Measurements from ENCODE around the gene KCNF1. TPM values are rescaled to one million over a fixed set of nuclear protein-coding genes. Genes with fewer than 3 reads are reported as not detected.

KCNF1 gene
- total and polyA plus RNA-seq, 9 donors = 2.0 to 6.6 (median 5.5) TPM

GRCh38 chr2:10879624-10880585 is 31.8 kb upstream of the KCNF1 start:
- Histone ChIP-seq H3K27me3 (ENCODE audit: control insufficient read depth, insufficient read depth, low read length) (no peaks in the 10 kb centered on the region), H3K4me1 (ENCODE audit: control insufficient read depth, insufficient read depth, low read length) (peaks cover 9% of the 10 kb centered on the region), H3K9me3 (replicated peaks; ENCODE audit: control insufficient read depth, low read depth, low read length) (no peaks in the 10 kb centered on the region), H3K36me3 (ENCODE audit: control insufficient read depth, insufficient read depth, low read length) (no peaks in the 10 kb centered on the region), H3K4me3 (ENCODE audit: low read length) (no peak overlapping the region), H3K27ac (ENCODE audit: low read length) (no peak overlapping the region)
- no peak for DNase-seq
- 73% methylated on average over 13 of the region's 22 CpGs for WGBS (ENCODE audit: insufficient coverage)

- no peak overlapping the region for H3K27ac ChIP-seq (ENCODE audit: low read length)
- peaks cover 5% of the 10 kb centered on the region for H3K4me1 ChIP-seq (ENCODE audit: control insufficient read depth, insufficient read depth, low read length)
- H3K4me3 ChIP-seq (ENCODE audit: low read length) = no peak overlapping the region
- no peaks in the 10 kb centered on the region for H3K27me3 ChIP-seq (ENCODE audit: control insufficient read depth, insufficient read depth, low read length)
- peak; percentile 27 for DNase-seq
- WGBS (ENCODE audit: insufficient coverage) = 77% methylated on average over 12 of the region's 20 CpGs
- no peaks in the 10 kb centered on the region for H3K36me3 ChIP-seq (ENCODE audit: control insufficient read depth, insufficient read depth, low read length)
- no peaks in the 10 kb centered on the region for H3K9me3 ChIP-seq (replicated peaks; ENCODE audit: control insufficient read depth, low read depth, low read length)
Measured at GRCh38 chr2:10880586-10881321, 31.0 kb upstream of the KCNF1 start.

GRCh38 chr2:10882568-10882967 is 29.2 kb upstream of the KCNF1 start:
- no CpG with 5 or more reads among the region's 3 CpGs for WGBS (ENCODE audit: insufficient coverage)
- no peak overlapping the region for H3K27ac ChIP-seq (ENCODE audit: low read length)
- peaks cover 5% of the 10 kb centered on the region for H3K4me1 ChIP-seq (ENCODE audit: control insufficient read depth, insufficient read depth, low read length)
- no peaks in the 10 kb centered on the region for H3K9me3 ChIP-seq (replicated peaks; ENCODE audit: control insufficient read depth, low read depth, low read length)
- H3K36me3 ChIP-seq (ENCODE audit: control insufficient read depth, insufficient read depth, low read length) = no peaks in the 10 kb centered on the region
- no peak for DNase-seq
- H3K4me3 ChIP-seq (ENCODE audit: low read length) = no peak overlapping the region
- H3K27me3 ChIP-seq (ENCODE audit: control insufficient read depth, insufficient read depth, low read length) = no peaks in the 10 kb centered on the region

GRCh38 chr2:10883066-10883465 is 28.7 kb upstream of the KCNF1 start:
- peaks cover 5% of the 10 kb centered on the region for H3K4me1 ChIP-seq (ENCODE audit: control insufficient read depth, insufficient read depth, low read length)
- WGBS (ENCODE audit: insufficient coverage) = no CpG with 5 or more reads among the region's 6 CpGs
- no peak for DNase-seq
- no peak overlapping the region for H3K4me3 ChIP-seq (ENCODE audit: low read length)
- H3K36me3 ChIP-seq (ENCODE audit: control insufficient read depth, insufficient read depth, low read length) = no peaks in the 10 kb centered on the region
- no peak overlapping the region for H3K27ac ChIP-seq (ENCODE audit: low read length)
- H3K27me3 ChIP-seq (ENCODE audit: control insufficient read depth, insufficient read depth, low read length) = no peaks in the 10 kb centered on the region
- no peaks in the 10 kb centered on the region for H3K9me3 ChIP-seq (replicated peaks; ENCODE audit: control insufficient read depth, low read depth, low read length)

- Histone ChIP-seq H3K27me3 (ENCODE audit: control insufficient read depth, insufficient read depth, low read length) (no peaks in the 10 kb centered on the region), H3K27ac (ENCODE audit: low read length) (no peak overlapping the region), H3K4me3 (ENCODE audit: low read length) (no peak overlapping the region), H3K4me1 (ENCODE audit: control insufficient read depth, insufficient read depth, low read length) (peaks cover 5% of the 10 kb centered on the region), H3K9me3 (replicated peaks; ENCODE audit: control insufficient read depth, low read depth, low read length) (no peaks in the 10 kb centered on the region), H3K36me3 (ENCODE audit: control insufficient read depth, insufficient read depth, low read length) (no peaks in the 10 kb centered on the region)
- DNase-seq = peak; percentile 20
- WGBS (ENCODE audit: insufficient coverage) = no CpG with 5 or more reads among the region's 10 CpGs
Measured at GRCh38 chr2:10883801-10884478, 27.8 kb upstream of the KCNF1 start.

GRCh38 chr2:10884574-10884975 is 27.2 kb upstream of the KCNF1 start:
- 20% methylated on average over 2 of the region's 5 CpGs for WGBS (ENCODE audit: insufficient coverage)
- DNase-seq = peak; percentile 33
- peaks cover 11% of the 10 kb centered on the region for H3K4me1 ChIP-seq (ENCODE audit: control insufficient read depth, insufficient read depth, low read length)
- no peak overlapping the region for H3K27ac ChIP-seq (ENCODE audit: low read length)
- no peaks in the 10 kb centered on the region for H3K9me3 ChIP-seq (replicated peaks; ENCODE audit: control insufficient read depth, low read depth, low read length)
- no peak overlapping the region for H3K4me3 ChIP-seq (ENCODE audit: low read length)
- H3K27me3 ChIP-seq (ENCODE audit: control insufficient read depth, insufficient read depth, low read length) = no peaks in the 10 kb centered on the region
- H3K36me3 ChIP-seq (ENCODE audit: control insufficient read depth, insufficient read depth, low read length) = no peaks in the 10 kb centered on the region

GRCh38 chr2:10885094-10885860 is 26.5 kb upstream of the KCNF1 start:
- Histone ChIP-seq H3K27ac (ENCODE audit: low read length) (no peak overlapping the region), H3K4me1 (ENCODE audit: control insufficient read depth, insufficient read depth, low read length) (peaks cover 18% of the 10 kb centered on the region), H3K9me3 (replicated peaks; ENCODE audit: control insufficient read depth, low read depth, low read length) (no peaks in the 10 kb centered on the region), H3K36me3 (ENCODE audit: control insufficient read depth, insufficient read depth, low read length) (no peaks in the 10 kb centered on the region), H3K27me3 (ENCODE audit: control insufficient read depth, insufficient read depth, low read length) (no peaks in the 10 kb centered on the region), H3K4me3 (ENCODE audit: low read length) (no peak overlapping the region)
- no peak for DNase-seq
- WGBS (ENCODE audit: insufficient coverage) = no CpG with 5 or more reads among the region's 6 CpGs

- H3K4me3 ChIP-seq (ENCODE audit: low read length) = no peak overlapping the region
- H3K4me1 ChIP-seq (ENCODE audit: control insufficient read depth, insufficient read depth, low read length) = peaks cover 31% of the 10 kb centered on the region
- peaks cover 2% of the 10 kb centered on the region for H3K27me3 ChIP-seq (ENCODE audit: control insufficient read depth, insufficient read depth, low read length)
- WGBS (ENCODE audit: insufficient coverage) = no CpG with 5 or more reads among the region's 3 CpGs
- H3K36me3 ChIP-seq (ENCODE audit: control insufficient read depth, insufficient read depth, low read length) = no peaks in the 10 kb centered on the region
- H3K27ac ChIP-seq (ENCODE audit: low read length) = no peak overlapping the region
- no peak for DNase-seq
- H3K9me3 ChIP-seq (replicated peaks; ENCODE audit: control insufficient read depth, low read depth, low read length) = no peaks in the 10 kb centered on the region
Measured at GRCh38 chr2:10887476-10887875, 24.3 kb upstream of the KCNF1 start.

- peaks cover 26% of the 10 kb centered on the region for H3K4me1 ChIP-seq (ENCODE audit: control insufficient read depth, insufficient read depth, low read length)
- no peak overlapping the region for H3K4me3 ChIP-seq (ENCODE audit: low read length)
- H3K9me3 ChIP-seq (replicated peaks; ENCODE audit: control insufficient read depth, low read depth, low read length) = no peaks in the 10 kb centered on the region
- H3K27me3 ChIP-seq (ENCODE audit: control insufficient read depth, insufficient read depth, low read length) = peaks cover 11% of the 10 kb centered on the region
- peak; percentile 72 for DNase-seq
- WGBS (ENCODE audit: insufficient coverage) = 65% methylated on average over 9 of the region's 9 CpGs
- no peak overlapping the region for H3K27ac ChIP-seq (ENCODE audit: low read length)
- no peaks in the 10 kb centered on the region for H3K36me3 ChIP-seq (ENCODE audit: control insufficient read depth, insufficient read depth, low read length)
Measured at GRCh38 chr2:10889651-10890215, 22.0 kb upstream of the KCNF1 start.

All from muscle of leg (tissue), 11 donors.